Activated naive CD8-positive, alpha-beta T cell treated with anti-CD3 and anti-CD28 coated beads, Interleukin-2, amount 50 U/mL, for 24 hours (primary cell): ENCODE measurements around the gene NKRF.
"Not testable (repeated sequence)": the region's sequence is repeated elsewhere in the genome, so short reads cannot be mapped to it uniquely, and the experiment has no call there.

Experiments
- ATAC-seq: fragments of 150-1000 bp; cut with Tn5 transposase; one replicate; pipeline ENCODE4 v1.10.0; 2021
- DNase-seq: peaks from one replicate; pipeline ENCODE4 v3.0.0; 2021
- H3K27ac Mint-ChIP-seq: one replicate; pipeline ENCODE4 v1.8.0; 2021; ENCODE audit warnings: mild to moderate bottlenecking, mixed read lengths
- H3K27me3 Mint-ChIP-seq: one replicate; pipeline ENCODE4 v1.8.0; 2021; ENCODE audit warnings: mixed read lengths
- H3K36me3 Mint-ChIP-seq: one replicate; pipeline ENCODE4 v1.8.0; 2021; ENCODE audit warnings: low read depth, mixed read lengths
- H3K4me1 Mint-ChIP-seq: one replicate; pipeline ENCODE4 v1.8.0; 2021; ENCODE audit warnings: mixed read lengths
- H3K4me3 Mint-ChIP-seq: one replicate; pipeline ENCODE4 v1.8.0; 2021; ENCODE audit warnings: mild to moderate bottlenecking, moderate library complexity, mixed read lengths
- H3K9me3 Mint-ChIP-seq: one replicate; pipeline ENCODE4 v1.8.0; 2021; ENCODE audit warnings: mixed read lengths

The NKRF gene

GRCh38 chrX:119606280-119607017 is at the start of gene NKRF:
Gene NKRF, minus strand, starts transcription at chrX:119606424.
- H3K36me3 Mint-ChIP-seq, result peaks cover 13% of the 10 kb centered on the region
- peak within 1 kb of the TSS; percentile 92 for H3K4me3 Mint-ChIP-seq
- H3K27me3 Mint-ChIP-seq, result no peaks in the 10 kb centered on the region
- peak; percentile 83 for ATAC-seq
- peak; percentile 86 for DNase-seq
- no peaks in the 10 kb centered on the region for H3K9me3 Mint-ChIP-seq
- H3K27ac Mint-ChIP-seq, result peak within 1 kb of the TSS; percentile 96
- H3K4me1 Mint-ChIP-seq, result peaks cover 38% of the 10 kb centered on the region

- Mint-ChIP-seq H3K9me3 (no peaks in the 10 kb centered on the region), H3K4me3 (peak overlapping the region; percentile 70), H3K27ac (peak overlapping the region; percentile 95), H3K36me3 (peaks cover 45% of the 10 kb centered on the region), H3K27me3 (no peaks in the 10 kb centered on the region), H3K4me1 (peaks cover 44% of the 10 kb centered on the region)
- DNase-seq (peak; percentile 71), ATAC-seq (peak; percentile 91)
These were observed 48.9 kb upstream of the NKRF start for GRCh38 chrX:119655125-119655524.

- Mint-ChIP-seq H3K36me3 (peaks cover 42% of the 10 kb centered on the region), H3K9me3 (no peaks in the 10 kb centered on the region), H3K27ac (peak overlapping the region; percentile 74), H3K27me3 (no peaks in the 10 kb centered on the region), H3K4me3 (no peak overlapping the region), H3K4me1 (peaks cover 43% of the 10 kb centered on the region)
- DNase-seq (peak; percentile 5), ATAC-seq (peak; percentile 53)
These were observed 47.9 kb upstream of the NKRF start for GRCh38 chrX:119654112-119654531.

GRCh38 chrX:119648421-119648775 is 42.2 kb upstream of the NKRF start:
- H3K27me3 Mint-ChIP-seq, result no peaks in the 10 kb centered on the region
- no peak overlapping the region for H3K4me3 Mint-ChIP-seq
- H3K27ac Mint-ChIP-seq, result peak overlapping the region; percentile 94
- peaks cover 40% of the 10 kb centered on the region for H3K36me3 Mint-ChIP-seq
- DNase-seq, result no peak
- no peak for ATAC-seq
- no peaks in the 10 kb centered on the region for H3K9me3 Mint-ChIP-seq
- H3K4me1 Mint-ChIP-seq, result peaks cover 36% of the 10 kb centered on the region

GRCh38 chrX:119647552-119648420 is 41.6 kb upstream of the NKRF start:
- Mint-ChIP-seq H3K27me3 (no peaks in the 10 kb centered on the region), H3K9me3 (no peaks in the 10 kb centered on the region), H3K36me3 (peaks cover 36% of the 10 kb centered on the region), H3K4me1 (peaks cover 36% of the 10 kb centered on the region), H3K4me3 (no peak overlapping the region), H3K27ac (peak overlapping the region; percentile 94)
- ATAC-seq (peak; percentile 99), DNase-seq (peak; percentile 50)

- H3K36me3 Mint-ChIP-seq, result peaks cover 31% of the 10 kb centered on the region
- H3K4me1 Mint-ChIP-seq, result peaks cover 36% of the 10 kb centered on the region
- peak overlapping the region; percentile 86 for H3K27ac Mint-ChIP-seq
- no peak overlapping the region for H3K4me3 Mint-ChIP-seq
- H3K27me3 Mint-ChIP-seq, result no peaks in the 10 kb centered on the region
- no peak for DNase-seq
- ATAC-seq, result no peak
- H3K9me3 Mint-ChIP-seq, result no peaks in the 10 kb centered on the region
These were observed 40.9 kb upstream of the NKRF start for GRCh38 chrX:119647089-119647488.

GRCh38 chrX:119646515-119646914 is 40.3 kb upstream of the NKRF start:
- H3K9me3 Mint-ChIP-seq, result no peaks in the 10 kb centered on the region
- H3K27ac Mint-ChIP-seq, result peak overlapping the region; percentile 86
- ATAC-seq (no peak), DNase-seq (no peak)
- no peak overlapping the region for H3K4me3 Mint-ChIP-seq
- no peaks in the 10 kb centered on the region for H3K27me3 Mint-ChIP-seq
- peaks cover 36% of the 10 kb centered on the region for H3K4me1 Mint-ChIP-seq
- H3K36me3 Mint-ChIP-seq, result peaks cover 31% of the 10 kb centered on the region

GRCh38 chrX:119643696-119644095 is 37.5 kb upstream of the NKRF start:
- no peak for DNase-seq
- Mint-ChIP-seq H3K4me3 (no peak overlapping the region), H3K27ac (no peak overlapping the region), H3K27me3 (no peaks in the 10 kb centered on the region), H3K36me3 (peaks cover 28% of the 10 kb centered on the region), H3K9me3 (no peaks in the 10 kb centered on the region), H3K4me1 (peaks cover 30% of the 10 kb centered on the region)
- ATAC-seq, result no peak

- peak overlapping the region; percentile 37 for H3K27ac Mint-ChIP-seq
- no peak overlapping the region for H3K4me3 Mint-ChIP-seq
- no peaks in the 10 kb centered on the region for H3K27me3 Mint-ChIP-seq
- DNase-seq (no peak), ATAC-seq (no peak)
- peaks cover 23% of the 10 kb centered on the region for H3K36me3 Mint-ChIP-seq
- peaks cover 21% of the 10 kb centered on the region for H3K4me1 Mint-ChIP-seq
- no peaks in the 10 kb centered on the region for H3K9me3 Mint-ChIP-seq
These were observed 34.5 kb upstream of the NKRF start for GRCh38 chrX:119640731-119641170.

- Mint-ChIP-seq H3K27me3 (no peaks in the 10 kb centered on the region), H3K36me3 (peaks cover 35% of the 10 kb centered on the region), H3K9me3 (no peaks in the 10 kb centered on the region), H3K4me3 (no peak overlapping the region), H3K27ac (peak overlapping the region; percentile 64), H3K4me1 (peaks cover 28% of the 10 kb centered on the region)
- no peak for DNase-seq
- ATAC-seq, result peak; percentile 59
These were observed 32.7 kb upstream of the NKRF start for GRCh38 chrX:119638725-119639471.

- not testable (repeated sequence) for H3K27me3 Mint-ChIP-seq, H3K27ac Mint-ChIP-seq, H3K9me3 Mint-ChIP-seq, ATAC-seq, H3K4me3 Mint-ChIP-seq, DNase-seq
- peaks cover 44% of the 10 kb centered on the region for H3K36me3 Mint-ChIP-seq
- H3K4me1 Mint-ChIP-seq, result peaks cover 28% of the 10 kb centered on the region
These were observed 31.2 kb upstream of the NKRF start for GRCh38 chrX:119637421-119637820.

GRCh38 chrX:119636419-119636818 is 30.2 kb upstream of the NKRF start:
- no peak overlapping the region for H3K4me3 Mint-ChIP-seq
- no peaks in the 10 kb centered on the region for H3K27me3 Mint-ChIP-seq
- H3K9me3 Mint-ChIP-seq, result no peaks in the 10 kb centered on the region
- H3K4me1 Mint-ChIP-seq, result peaks cover 28% of the 10 kb centered on the region
- ATAC-seq (peak; percentile 28), DNase-seq (peak; percentile 6)
- H3K36me3 Mint-ChIP-seq, result peaks cover 44% of the 10 kb centered on the region
- H3K27ac Mint-ChIP-seq, result peak overlapping the region; percentile 32

GRCh38 chrX:119635799-119636198 is 29.6 kb upstream of the NKRF start:
- DNase-seq (no peak), ATAC-seq (no peak)
- H3K27me3 Mint-ChIP-seq, result no peaks in the 10 kb centered on the region
- H3K36me3 Mint-ChIP-seq, result peaks cover 43% of the 10 kb centered on the region
- no peak overlapping the region for H3K4me3 Mint-ChIP-seq
- H3K4me1 Mint-ChIP-seq, result peaks cover 28% of the 10 kb centered on the region
- no peaks in the 10 kb centered on the region for H3K9me3 Mint-ChIP-seq
- H3K27ac Mint-ChIP-seq, result peak overlapping the region; percentile 91

GRCh38 chrX:119635179-119635578 is 29.0 kb upstream of the NKRF start:
- DNase-seq (no peak), ATAC-seq (no peak)
- peaks cover 41% of the 10 kb centered on the region for H3K36me3 Mint-ChIP-seq
- H3K4me1 Mint-ChIP-seq, result peaks cover 26% of the 10 kb centered on the region
- H3K27ac Mint-ChIP-seq, result peak overlapping the region; percentile 91
- no peaks in the 10 kb centered on the region for H3K9me3 Mint-ChIP-seq
- no peaks in the 10 kb centered on the region for H3K27me3 Mint-ChIP-seq
- no peak overlapping the region for H3K4me3 Mint-ChIP-seq
